GM18520 (cell line): Measurements from ENCODE around the gene SLAMF7.
"Not testable (repeated sequence)": the region's sequence is repeated elsewhere in the genome, so short reads cannot be mapped to it uniquely, and the experiment has no call there.

Source experiments
- ATAC-seq: cut with Tn5 transposase; IDR thresholded peaks from one replicate; pipeline ENCODE4 v1.9.1; 2021; ENCODE audit not compliant: unreplicated experiment

Gene SLAMF7

DNA sequence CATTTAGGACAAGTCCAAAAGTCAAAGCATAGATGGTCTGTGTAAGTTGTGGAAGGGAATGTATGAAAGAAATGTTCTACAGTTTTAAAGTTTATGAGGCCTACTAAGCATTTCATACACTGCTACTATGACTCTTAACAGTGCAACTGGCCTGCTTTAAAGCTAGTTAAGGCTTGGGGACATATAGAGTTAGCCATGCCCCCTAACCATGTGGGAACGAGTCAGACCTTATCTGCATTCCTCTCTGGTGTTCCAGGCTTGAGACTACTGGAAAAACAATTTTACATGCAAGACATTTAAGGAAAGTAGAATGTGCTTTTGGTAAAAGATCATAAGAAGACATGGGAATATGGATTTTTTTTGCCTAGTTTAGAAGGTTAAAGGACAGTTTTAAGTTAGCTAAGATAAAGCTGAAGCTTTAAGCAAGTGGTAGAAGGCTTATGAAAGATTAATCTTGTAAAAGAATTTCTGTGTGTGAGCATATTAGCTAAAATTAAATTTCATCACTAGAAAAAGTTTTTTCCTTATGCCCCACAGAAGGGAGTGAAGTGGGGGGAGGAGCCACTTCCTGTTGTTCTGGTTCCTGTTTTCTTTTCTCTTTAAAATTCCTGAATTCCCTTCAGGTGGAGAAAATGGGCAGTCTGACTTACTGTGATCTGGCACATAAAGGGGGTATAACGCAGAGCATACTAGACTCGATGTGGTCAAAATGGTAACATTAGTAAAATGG is 18.5 kb upstream of the SLAMF7 start:
- ATAC-seq = no peak

DNA sequence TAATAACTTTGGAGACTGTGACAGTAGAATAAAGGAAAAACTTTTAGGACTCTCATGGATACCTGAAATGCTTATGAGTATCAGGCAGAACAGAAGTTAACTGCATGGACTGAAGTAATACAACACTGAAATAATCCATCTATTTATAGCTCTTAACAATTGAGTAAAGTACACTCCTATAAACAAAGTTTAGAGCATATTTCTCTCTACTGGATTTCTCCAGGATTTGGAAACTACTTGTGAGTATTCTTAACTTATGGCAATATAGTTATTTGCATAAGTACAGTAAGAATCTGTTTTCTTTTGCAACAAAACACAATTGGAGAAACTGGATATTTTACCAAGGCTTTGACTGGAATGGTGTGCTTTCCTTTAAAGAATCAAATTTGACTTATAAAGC is 17.6 kb upstream of the SLAMF7 start:
- no peak for ATAC-seq

DNA sequence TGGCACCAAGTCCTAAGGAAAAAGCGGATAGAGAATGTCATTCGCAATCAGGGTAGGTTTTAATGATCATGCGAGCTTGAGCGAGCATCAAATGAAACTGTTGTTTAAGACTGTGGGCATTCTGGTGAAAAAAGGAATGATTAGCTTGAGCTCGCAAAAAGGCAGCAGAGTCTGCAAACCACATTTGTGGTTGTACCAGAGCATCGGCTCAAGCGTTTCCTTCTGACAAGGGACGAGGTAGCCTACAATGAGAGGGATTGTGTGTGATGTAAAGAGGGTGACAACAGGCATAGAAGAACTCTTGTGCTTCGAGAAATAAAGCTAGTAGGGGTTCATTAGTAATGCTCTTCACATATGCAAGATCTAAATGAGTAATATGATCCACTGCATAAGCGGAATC is 16.3 kb upstream of the SLAMF7 start:
- ATAC-seq = no peak

DNA sequence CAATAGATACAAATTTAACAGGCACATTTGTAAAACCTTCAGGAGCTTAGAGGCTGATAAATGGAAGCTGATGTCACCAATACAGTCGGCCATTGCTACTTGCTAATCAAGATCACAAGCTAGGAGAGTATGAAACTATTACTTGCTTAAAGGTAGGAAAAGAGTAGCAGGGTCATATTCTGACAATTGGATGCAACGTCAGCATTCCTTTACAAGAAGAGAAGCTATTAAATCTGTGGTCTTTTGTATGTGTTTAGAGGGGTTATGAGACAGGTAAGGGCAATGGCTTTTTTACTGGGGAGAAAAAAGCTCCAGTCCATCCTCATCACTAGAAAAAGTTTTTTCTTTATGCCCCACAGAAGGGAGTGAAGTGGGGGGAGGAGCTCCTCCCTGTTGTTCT is 15.7 kb upstream of the SLAMF7 start:
- ATAC-seq = no peak

DNA sequence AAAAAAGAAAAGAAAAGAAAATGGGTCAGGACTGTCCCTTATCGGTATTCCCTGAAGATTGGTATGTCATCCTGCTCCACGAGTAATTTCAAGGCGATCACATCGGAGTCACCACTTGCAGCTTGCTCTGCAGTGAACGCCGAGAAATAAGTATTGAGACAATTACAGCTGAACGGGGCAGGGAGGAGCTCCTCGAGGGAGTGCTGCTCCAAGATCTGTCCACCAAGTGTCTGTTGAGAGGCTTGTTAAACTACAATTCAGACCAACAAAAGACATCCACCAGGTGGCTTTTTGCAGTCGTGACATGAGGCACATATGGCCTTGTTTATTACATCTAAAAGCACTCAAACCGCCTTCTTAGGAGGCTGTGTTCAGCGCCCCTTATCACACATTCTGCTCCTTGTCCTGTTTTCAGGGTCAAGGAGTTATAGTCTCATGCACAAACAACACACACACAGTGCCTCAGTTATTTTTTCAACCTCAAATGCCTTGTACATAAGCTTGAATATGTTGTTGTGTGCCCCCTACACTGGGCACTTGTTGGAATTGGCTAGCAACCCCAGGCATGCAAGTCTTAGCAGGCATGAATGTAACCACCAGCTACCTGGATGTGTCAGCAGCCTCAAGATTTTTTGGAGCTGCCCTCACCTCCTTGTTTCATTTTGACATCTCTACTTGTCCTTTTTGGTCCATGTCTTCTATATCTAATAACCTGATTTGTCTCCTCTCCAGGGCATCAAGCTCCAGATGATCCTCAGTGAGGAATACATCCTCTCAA is 14.4 kb upstream of the SLAMF7 start:
- ATAC-seq = no peak

DNA sequence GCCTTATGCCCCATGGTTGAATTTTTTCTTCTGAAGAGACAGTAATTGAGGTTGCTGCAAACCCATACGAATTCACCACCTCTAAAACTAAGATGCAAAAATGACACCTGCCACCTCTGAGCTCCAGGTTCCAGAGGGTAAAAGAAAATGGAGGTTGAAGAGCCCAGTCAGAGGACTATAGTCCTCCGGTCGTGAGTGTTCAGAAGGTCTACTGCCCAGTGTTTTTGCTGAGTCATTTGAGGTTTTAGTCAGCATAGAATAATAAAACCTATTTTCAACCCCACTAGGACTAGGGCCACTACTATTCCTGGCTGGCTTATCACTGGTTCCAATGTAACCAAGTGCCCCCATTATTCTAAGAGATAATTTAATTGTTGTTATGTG is 12.9 kb upstream of the SLAMF7 start:
- ATAC-seq = peak; percentile 18

DNA sequence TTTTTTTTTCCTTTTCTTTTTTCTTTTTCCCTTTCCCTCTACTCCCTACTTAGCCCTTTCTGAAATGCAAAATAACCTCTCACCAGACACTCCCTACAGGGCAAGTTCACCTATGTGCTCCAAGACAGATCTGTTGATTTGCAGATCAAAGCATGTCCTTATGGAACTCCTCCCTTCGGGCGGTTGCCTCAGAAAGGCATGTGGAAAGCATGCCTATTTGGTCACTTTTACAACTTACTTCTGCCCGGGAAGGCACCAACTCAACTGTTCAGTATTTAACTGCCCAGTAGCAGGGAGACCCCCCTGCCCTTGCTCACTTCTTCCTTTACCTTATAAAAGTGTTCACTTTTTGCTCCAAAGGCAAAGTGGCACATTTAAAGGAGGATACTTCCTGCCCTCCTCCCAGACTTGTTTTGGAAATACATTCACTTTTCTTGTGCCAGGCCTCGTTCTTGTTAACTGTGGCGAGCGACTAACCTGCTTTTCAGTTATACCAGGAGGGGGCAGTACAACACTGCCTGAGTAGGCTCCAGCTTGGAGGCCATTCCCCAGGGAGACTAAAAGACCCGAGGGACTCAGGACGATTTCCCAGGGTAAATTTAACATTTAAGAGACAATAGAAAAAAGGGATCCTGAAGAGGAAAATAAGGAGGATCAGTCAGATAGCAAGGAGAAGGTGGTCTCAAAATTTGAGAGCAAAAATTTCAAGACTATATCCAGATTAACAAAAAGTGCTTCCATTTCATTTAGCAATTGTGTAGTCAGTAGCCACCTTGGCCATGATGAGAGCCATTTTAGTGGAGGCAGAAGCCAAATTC is 12.3 kb upstream of the SLAMF7 start:
- ATAC-seq = peak; percentile 46

DNA sequence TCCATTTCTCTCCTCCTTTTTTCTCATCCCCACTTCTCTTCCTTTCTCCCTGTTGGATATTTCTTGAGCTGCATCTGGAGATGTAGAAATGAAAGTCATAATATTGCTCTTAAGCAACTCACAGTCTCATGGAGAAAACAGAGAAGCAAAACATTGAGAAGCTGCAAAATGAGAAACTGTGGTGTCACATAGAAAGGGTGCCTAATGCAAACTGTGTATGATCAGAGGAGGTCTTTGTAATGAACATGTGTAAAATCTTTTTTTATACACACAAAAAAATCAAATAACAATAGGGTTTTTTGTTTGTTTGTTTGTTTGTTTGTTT is 11.8 kb upstream of the SLAMF7 start:
- no peak for ATAC-seq

DNA sequence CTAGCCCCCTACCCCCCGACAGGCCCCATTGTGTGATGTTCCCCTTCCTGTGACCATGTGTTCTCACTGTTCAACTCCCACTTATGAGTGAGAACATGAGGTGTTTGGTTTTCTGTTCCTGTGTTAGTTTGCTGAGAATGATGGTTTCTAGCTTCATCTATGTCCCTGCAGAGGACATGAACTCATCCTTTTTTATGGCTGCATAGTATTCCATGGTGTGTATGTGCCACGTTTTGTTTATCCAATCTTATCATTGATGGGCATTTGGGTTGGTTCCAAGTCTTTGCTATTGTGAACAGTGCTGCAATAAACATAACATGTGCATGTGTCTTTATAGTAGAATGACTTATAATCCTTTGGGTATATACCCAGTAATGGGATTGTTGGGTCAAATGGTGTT is 7.5 kb upstream of the SLAMF7 start:
- not testable (repeated sequence) for ATAC-seq

DNA sequence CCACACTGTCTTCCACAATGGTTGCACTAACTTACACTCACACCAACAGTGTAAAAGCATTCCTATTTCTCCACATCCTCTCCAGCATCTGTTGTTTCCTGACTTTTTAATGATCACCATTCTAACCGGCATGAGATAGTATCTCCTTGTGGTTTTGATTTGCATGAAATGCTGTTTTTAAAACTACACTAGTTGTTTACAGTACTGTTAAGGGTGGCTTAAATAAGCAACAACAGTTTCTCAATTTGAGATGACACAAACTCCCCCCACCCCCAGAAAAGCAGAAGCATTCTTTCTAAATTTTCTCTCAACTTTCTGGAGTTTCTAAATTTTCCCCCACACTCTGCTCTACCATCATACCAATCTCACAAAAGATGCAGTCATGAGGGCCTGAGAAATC is 7.1 kb upstream of the SLAMF7 start:
- no peak for ATAC-seq

DNA sequence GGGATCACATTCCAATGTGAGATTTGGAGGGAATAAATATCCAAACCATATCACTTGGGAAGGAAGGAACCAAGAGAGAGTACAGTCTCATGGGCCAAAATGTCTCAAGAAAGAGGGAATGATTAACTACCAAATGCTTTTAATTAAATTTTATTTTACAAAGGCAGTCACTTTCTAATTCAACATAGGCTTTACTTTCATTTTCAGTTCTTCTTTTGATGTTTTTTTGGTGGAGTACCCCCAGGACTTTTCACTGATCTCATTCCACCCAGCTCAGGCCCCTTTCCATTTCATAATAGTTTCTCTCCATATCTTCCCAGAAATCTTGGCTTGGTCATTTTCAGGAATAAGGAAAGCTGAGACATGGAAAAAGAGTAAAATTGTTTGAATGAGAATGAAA is 5.1 kb upstream of the SLAMF7 start:
- ATAC-seq = no peak

DNA sequence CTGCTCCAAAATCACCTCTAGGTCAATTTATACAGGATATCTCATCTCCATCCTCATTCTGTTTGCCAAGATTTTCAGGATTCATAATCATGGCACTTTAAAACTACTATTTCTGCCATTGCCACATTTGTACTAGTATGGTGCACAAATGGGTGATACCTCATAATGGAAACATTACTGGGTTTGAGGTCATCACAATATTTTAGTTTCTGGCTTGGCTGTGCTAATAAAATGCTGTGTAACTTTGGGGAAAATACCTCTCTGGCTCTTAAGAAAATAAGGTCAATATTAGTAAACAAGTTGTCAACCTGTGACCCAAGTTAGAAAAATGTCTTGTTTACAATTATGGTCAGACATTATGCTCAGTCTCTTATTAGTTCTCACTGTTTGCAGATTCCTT is 4.7 kb upstream of the SLAMF7 start:
- no peak for ATAC-seq

DNA sequence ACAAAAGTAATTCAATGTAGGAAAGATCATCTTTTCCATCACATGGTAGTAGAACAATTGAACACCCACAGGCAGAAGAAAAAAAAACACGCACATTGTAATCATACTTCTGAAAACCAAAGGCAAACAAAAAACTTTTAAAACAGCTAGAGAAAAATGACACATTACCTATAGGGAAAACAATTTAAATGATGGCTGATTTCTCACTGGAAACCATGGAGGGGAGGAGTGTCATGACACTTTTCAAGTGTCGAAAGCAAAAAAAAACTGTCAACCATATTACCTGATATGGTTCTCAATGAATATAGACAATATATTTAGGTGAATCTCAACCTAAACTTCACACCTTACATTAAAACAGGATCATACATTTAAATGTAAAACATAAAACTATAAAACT is 776 bp upstream of the SLAMF7 start:
- no peak for ATAC-seq

DNA sequence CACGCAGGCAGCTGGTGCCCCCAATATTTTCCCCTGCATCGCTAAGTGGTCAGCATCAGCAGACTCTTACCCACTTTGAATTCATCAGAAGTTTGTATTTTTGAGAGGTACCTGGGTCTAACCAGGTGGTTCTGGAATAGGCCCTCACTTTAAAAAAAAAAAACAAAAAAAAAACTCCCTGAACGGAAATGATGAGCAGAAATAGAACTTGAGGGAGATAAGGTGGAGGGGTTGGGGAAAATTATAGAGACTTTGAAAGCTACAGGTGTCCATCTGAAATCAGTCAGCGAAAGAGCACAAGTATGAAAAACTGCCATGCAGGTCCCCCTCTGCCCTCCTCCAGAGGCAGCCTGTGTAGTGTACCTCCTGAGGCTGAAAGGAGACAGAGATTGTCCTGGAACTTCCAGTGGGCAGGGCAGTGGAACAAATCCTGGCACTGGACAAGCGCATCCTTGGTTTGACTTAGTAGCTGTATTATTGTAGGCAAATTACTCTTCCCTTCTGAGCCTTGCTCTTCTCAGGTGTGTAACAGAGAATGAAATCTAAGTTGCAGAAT is 1.2 kb downstream of the SLAMF7 start:
- no peak for ATAC-seq

DNA sequence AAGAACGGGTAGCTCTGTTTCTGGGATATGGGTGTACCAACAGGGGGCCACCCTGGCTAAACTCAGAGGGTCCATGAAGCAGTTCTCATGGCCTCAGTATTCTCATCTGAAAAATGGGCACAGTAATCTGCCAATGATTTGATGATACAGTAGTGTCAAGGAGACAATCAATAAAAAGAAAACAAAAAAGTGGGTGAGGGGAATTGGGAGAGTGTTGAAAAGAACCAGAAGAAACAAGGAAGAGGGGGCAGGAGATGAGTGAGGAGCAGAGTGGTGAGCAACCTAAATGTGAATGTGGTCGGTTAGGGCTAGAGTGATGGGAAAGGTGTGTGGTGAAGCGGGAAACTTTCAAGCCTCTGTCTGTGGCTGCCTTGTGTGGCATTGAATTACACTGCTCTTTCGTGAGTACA is 2.0 kb downstream of the SLAMF7 start:
- no peak for ATAC-seq

DNA sequence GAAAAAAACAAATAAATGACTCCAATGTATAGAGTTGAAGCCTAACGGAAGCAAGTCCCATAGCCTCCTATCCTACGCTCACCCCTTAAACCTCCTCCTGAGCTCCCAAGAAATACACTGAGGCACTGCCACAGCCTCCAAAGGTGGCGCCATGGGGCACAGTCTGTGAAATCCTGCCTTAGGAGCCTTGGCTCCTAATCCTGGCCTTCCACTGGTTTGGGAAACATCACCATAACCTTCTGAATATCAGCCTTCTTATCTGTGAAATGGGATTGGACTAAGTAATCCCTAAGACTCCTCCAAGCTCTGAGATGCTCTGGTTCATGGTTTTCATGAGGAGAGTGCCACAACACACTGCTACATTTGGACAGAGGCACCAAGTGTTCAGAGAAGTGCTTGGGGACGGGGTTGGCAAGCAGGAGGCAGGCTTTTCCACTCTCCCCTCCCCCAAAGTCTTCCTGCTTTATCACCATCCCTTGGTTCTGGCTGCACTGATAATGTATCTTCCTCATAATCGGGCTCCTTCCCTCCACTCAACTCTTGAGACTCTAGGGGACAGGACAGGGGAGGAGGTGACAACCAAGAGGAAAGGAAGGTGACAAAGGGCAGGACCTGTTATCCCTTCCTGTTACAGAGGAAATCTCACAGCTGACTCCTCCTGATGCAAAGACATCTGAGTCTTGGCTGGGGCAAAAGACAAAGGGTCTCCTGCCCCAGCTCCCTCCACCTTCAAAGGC is 2.7 kb downstream of the SLAMF7 start:
- ATAC-seq = no peak

DNA sequence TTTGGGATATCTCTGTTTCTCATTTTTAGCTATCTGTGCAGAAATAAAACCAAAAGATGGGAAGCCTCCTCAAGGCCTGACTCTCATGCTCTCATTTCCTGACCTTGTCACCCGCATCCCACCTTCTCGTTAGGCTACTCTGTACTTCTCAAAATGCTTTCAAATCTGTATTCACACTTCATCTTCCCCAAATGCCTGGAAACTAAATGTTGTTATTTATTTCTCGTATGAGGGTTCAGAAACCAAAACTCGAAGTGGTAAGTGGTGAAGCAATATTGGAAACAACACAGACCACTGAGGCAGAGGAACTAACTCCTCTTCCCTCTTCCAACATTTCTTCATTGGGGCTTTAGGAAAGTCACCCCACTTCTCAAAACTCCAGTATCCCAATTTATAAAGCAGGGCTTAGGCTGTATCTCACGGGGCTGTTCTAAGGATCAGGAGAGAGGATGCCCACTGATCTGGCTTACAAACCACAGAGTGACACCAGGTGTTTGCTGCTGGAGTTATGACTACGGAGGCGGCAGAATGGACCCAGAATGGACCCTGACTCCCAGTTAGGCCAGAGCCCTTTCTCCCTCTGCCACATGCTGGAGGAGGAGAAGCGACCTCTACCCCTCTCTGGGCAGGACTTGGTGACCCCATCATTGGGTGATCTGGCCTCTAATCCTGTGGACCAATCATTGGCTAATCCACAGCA is 3.5 kb downstream of the SLAMF7 start:
- ATAC-seq = no peak

DNA sequence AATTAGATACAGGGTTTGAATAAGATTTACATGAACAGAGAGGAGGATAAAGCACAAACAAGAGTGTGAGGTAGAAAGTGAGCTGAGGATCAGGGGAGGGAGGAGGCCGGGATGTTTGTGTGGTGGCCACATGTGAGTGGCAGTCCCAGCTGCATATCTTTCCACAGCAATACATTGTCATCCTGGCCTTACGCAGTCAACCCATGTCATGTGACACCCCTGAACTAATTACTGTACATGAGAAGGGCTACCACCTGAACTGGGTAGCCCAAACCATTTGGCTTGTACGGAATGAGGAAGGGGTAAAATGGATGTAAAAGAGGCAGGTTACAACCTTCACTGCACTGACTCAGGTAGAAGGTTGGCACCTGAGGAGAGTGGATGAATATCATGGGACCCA is 4.2 kb downstream of the SLAMF7 start:
- no peak for ATAC-seq

DNA sequence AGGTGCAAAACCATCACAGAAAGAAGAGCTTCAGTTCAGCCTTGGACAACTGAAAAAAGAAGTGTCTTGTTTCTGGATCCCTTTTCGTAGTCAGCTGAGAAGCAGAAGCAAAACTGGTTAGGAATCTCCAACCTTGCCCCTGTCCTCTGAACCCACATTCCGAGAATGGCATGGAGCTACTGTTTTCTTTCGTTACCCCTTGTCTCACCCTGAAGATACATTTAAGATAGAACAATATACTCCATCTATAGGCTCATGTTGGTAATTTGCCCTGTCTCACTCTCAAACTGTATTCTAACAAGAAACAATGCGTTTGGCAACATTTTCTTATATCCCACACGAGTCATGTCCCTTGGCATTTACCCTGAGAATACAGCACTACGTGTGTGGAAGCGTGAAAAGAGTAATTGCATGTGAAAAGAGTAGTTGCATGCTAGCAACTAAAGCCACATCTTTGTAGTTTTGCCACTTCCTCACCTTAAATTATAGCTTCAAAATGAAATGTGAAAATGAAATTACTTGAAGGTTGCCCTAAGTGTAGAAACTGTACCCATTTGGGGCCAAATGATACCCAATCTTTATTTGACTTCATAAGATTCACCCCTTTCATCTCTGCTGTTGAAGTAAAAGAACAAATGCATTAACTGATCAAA is 5.3 kb downstream of the SLAMF7 start:
- no peak for ATAC-seq
